Activated B cell treated with CpG ODN at 0.5 μM for 24 hours (primary cell): Measurements from ENCODE around the gene FARP1. TPM values are rescaled to one million over a fixed set of nuclear protein-coding genes. Genes with fewer than 3 reads are reported as not detected.

Experiments used
- ATAC-seq: fragments of 200-7000 bp; cut with Tn5 transposase; one replicate; pipeline ENCODE4 v1.10.0; 2021; ENCODE audit warnings: low read depth, mild to moderate bottlenecking, moderate library complexity
- CTCF ChIA-PET: fragments of 350-600 bp; sonication (Branson Sonifier 250); formaldehyde crosslinking; loops from one replicate; lab custom pipeline; 2021; ENCODE audit warnings: antibody characterized with exemption; lab: Charles Lee
- POLR2A ChIA-PET: fragments of 350-600 bp; sonication (Branson Sonifier 250); formaldehyde crosslinking; loops from one replicate; lab custom pipeline; 2021; ENCODE audit warnings: antibody characterized with exemption; lab: Charles Lee
- DNase-seq: peaks from one replicate; pipeline ENCODE4 v3.0.0; 2022
- H3K27ac Mint-ChIP-seq: one replicate; pipeline ENCODE4 v1.8.0; 2020; ENCODE audit warnings: mixed read lengths
- H3K27me3 Mint-ChIP-seq: one replicate; pipeline ENCODE4 v1.8.0; 2021; ENCODE audit warnings: mixed read lengths
- H3K36me3 Mint-ChIP-seq: one replicate; pipeline ENCODE4 v1.8.0; 2021; ENCODE audit warnings: low read depth, mixed read lengths
- H3K4me1 Mint-ChIP-seq: one replicate; pipeline ENCODE4 v1.8.0; 2021; ENCODE audit warnings: mixed read lengths
- H3K4me3 Mint-ChIP-seq: one replicate; pipeline ENCODE4 v1.8.0; 2020; ENCODE audit warnings: mild to moderate bottlenecking, mixed read lengths
- H3K9me3 Mint-ChIP-seq: one replicate; pipeline ENCODE4 v1.8.0; 2020; ENCODE audit warnings: mixed read lengths
- intact Hi-C: fragments of 100-400 bp; cut with micrococcal nuclease; formaldehyde crosslinking; loops from one replicate; pipeline ENCODE4 v1.15.1; 2024
- total RNA-seq: library from RNA; stranded (reverse); gene quantifications from 2 replicates; pipeline ENCODE4 v1.2.3, GENCODE V29; 2022
- TF ChIP-seq, protein P1 (sequence below): fragments of 200-600 bp; IDR thresholded peaks from one replicate; pipeline ENCODE4 v1.8.0; 2022; ENCODE audit warnings: antibody characterized with exemption, mild to moderate bottlenecking

FARP1 gene
- total RNA-seq, 1 donor from 2014 or later, result 2.1 TPM

GRCh38 chr13:98201984-98202383, 59.1 kb downstream of the FARP1 start:
- POLR2A ChIA-PET, result no interaction called here
- Mint-ChIP-seq H3K4me1 (no peaks in the 10 kb centered on the region), H3K27ac (no peak overlapping the region), H3K4me3 (no peak overlapping the region), H3K36me3 (no peaks in the 10 kb centered on the region), H3K9me3 (peaks cover 6% of the 10 kb centered on the region), H3K27me3 (peaks cover 3% of the 10 kb centered on the region)
- ATAC-seq, result no peak
- TF ChIP-seq, protein P1, sequence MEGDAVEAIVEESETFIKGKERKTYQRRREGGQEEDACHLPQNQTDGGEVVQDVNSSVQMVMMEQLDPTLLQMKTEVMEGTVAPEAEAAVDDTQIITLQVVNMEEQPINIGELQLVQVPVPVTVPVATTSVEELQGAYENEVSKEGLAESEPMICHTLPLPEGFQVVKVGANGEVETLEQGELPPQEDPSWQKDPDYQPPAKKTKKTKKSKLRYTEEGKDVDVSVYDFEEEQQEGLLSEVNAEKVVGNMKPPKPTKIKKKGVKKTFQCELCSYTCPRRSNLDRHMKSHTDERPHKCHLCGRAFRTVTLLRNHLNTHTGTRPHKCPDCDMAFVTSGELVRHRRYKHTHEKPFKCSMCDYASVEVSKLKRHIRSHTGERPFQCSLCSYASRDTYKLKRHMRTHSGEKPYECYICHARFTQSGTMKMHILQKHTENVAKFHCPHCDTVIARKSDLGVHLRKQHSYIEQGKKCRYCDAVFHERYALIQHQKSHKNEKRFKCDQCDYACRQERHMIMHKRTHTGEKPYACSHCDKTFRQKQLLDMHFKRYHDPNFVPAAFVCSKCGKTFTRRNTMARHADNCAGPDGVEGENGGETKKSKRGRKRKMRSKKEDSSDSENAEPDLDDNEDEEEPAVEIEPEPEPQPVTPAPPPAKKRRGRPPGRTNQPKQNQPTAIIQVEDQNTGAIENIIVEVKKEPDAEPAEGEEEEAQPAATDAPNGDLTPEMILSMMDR, result no peak
- no peak for DNase-seq
- intact Hi-C loops, result no loop called here
- CTCF ChIA-PET, result no interaction called here

DNA sequence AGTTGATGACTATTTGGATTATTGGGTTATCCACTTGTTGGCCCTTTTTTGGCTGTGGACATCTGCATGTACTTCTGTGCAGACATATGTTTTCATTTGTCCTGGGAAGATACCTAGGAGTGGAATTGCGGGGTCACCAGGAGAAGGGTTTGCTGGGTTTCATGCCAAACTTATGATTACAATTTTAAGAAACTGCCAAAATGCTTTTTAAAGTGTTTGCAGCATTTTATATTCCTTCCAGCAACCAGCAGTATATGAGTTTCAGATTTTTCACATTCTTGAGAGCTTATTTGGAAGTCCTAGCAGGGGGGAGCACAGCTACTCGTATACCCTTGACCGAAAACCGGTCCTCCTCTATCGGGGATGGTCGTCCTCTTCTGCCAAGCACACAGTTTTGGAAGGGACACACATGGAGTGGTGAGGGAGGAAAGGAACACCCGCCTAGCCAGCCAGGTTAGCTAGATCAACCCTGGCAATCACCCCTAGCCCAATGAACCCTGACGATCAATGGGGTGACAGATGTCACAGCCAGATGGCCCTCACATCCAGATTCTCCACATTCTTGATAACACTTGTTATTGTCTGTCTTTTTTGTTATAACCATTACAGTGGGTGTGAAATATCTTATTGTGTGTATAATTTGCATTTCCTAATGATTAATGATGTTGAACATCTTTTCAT, 60.9 kb downstream of the FARP1 start:
- ATAC-seq (no peak), DNase-seq (no peak)
- POLR2A ChIA-PET, result no interaction called here

GRCh38 chr13:98204546-98204945, 61.7 kb downstream of the FARP1 start:
- ChIA-PET CTCF (no interaction called here), POLR2A (no interaction called here)
- no peaks in the 10 kb centered on the region for H3K4me1 Mint-ChIP-seq
- no peak overlapping the region for H3K4me3 Mint-ChIP-seq
- H3K27ac Mint-ChIP-seq, result no peak overlapping the region
- H3K36me3 Mint-ChIP-seq, result no peaks in the 10 kb centered on the region
- TF ChIP-seq, protein P1, result no peak
- intact Hi-C loops, result no loop called here
- peaks cover 3% of the 10 kb centered on the region for H3K27me3 Mint-ChIP-seq
- no peak for DNase-seq
- peaks cover 6% of the 10 kb centered on the region for H3K9me3 Mint-ChIP-seq
- no peak for ATAC-seq

More for the DNA sequence above, 60.9 kb downstream of the FARP1 start:
- H3K4me3 Mint-ChIP-seq, result no peak overlapping the region
- no peaks in the 10 kb centered on the region for H3K36me3 Mint-ChIP-seq
- CTCF ChIA-PET, result no interaction called here
- intact Hi-C loops, result no loop called here
- peaks cover 3% of the 10 kb centered on the region for H3K27me3 Mint-ChIP-seq
- peaks cover 6% of the 10 kb centered on the region for H3K9me3 Mint-ChIP-seq
- TF ChIP-seq, protein P1, result no peak
- no peak overlapping the region for H3K27ac Mint-ChIP-seq
- no peaks in the 10 kb centered on the region for H3K4me1 Mint-ChIP-seq

- H3K4me1 Mint-ChIP-seq, result no peaks in the 10 kb centered on the region
- H3K27me3 Mint-ChIP-seq, result no peaks in the 10 kb centered on the region
- TF ChIP-seq, protein P1, result no peak
Observed at GRCh38 chr13:98206946-98207345, 64.1 kb downstream of the FARP1 start.

GRCh38 chr13:98207416-98207815, 64.5 kb downstream of the FARP1 start:
- no peaks in the 10 kb centered on the region for H3K27me3 Mint-ChIP-seq
- DNase-seq, result no peak
- ChIA-PET CTCF (no interaction called here), POLR2A (no interaction called here)
- intact Hi-C loops, result no loop called here
- H3K9me3 Mint-ChIP-seq, result peaks cover 7% of the 10 kb centered on the region
- no peaks in the 10 kb centered on the region for H3K36me3 Mint-ChIP-seq
- ATAC-seq, result no peak
- no peak overlapping the region for H3K4me3 Mint-ChIP-seq
- no peak overlapping the region for H3K27ac Mint-ChIP-seq
- no peaks in the 10 kb centered on the region for H3K4me1 Mint-ChIP-seq
- TF ChIP-seq, protein P1, result no peak

More at GRCh38 chr13:98206946-98207345, 64.1 kb downstream of the FARP1 start:
- Mint-ChIP-seq H3K4me3 (no peak overlapping the region), H3K9me3 (peaks cover 7% of the 10 kb centered on the region), H3K27ac (no peak overlapping the region), H3K36me3 (no peaks in the 10 kb centered on the region)
- no peak for DNase-seq
- no peak for ATAC-seq
- POLR2A ChIA-PET, result no interaction called here
- intact Hi-C loops, result no loop called here
- CTCF ChIA-PET, result no interaction called here
